HepG2 (cell line): ENCODE measurements around the gene RMRP. TPM values are rescaled to one million over a fixed set of nuclear protein-coding genes. Genes with fewer than 3 reads are reported as not detected.

Experiments used
- BRD4 ChIP-seq: sonication (generic); formaldehyde crosslinking; IDR thresholded peaks from 2 replicates; pipeline ENCODE4 v1.4.0; 2020; ENCODE audit warnings: missing genetic modification reagents
- FOXP1 ChIP-seq, 2 experiments: fragments of 450-650 bp in 1 of 2; IDR thresholded peaks; 2 replicates each; pipeline ENCODE4 v1.6.1; 2017 to 2018; ENCODE audit warnings: antibody characterized with exemption in 1 of 2
- GATA4 ChIP-seq: sonication (generic); IDR thresholded peaks from 2 replicates; pipeline ENCODE4 v1.6.1; 2016; ENCODE audit warnings: antibody characterized with exemption, low read depth, borderline replicate concordance
- HES4 ChIP-seq: sonication (generic); formaldehyde crosslinking; IDR thresholded peaks from 2 replicates; pipeline ENCODE4 v1.9.0; 2021; ENCODE audit warnings: mild to moderate bottlenecking, missing genetic modification reagents, borderline replicate concordance
- HNRNPL ChIP-seq: fragments of 200-400 bp; formaldehyde crosslinking; IDR thresholded peaks from 2 replicates; pipeline ENCODE4 v1.6.1; 2017; ENCODE audit warnings: mild to moderate bottlenecking, low read depth, low read length
- HOXA9 ChIP-seq: sonication (generic); formaldehyde crosslinking; IDR thresholded peaks from 2 replicates; pipeline ENCODE4 v1.8.1; 2022; ENCODE audit warnings: missing genetic modification reagents, mild to moderate bottlenecking, moderate library complexity, borderline replicate concordance
- KDM1A ChIP-seq: IDR thresholded peaks from 2 replicates; pipeline ENCODE4 v1.6.1; 2016; ENCODE audit warnings: missing compliant biosample characterization
- KDM4B ChIP-seq: sonication (generic); formaldehyde crosslinking; IDR thresholded peaks from 2 replicates; pipeline ENCODE4 v1.4.0; 2020; ENCODE audit warnings: missing genetic modification reagents
- MED8 ChIP-seq: sonication (generic); formaldehyde crosslinking; IDR thresholded peaks from 2 replicates; pipeline ENCODE4 v1.8.1; 2023; ENCODE audit warnings: mild to moderate bottlenecking, missing genetic modification reagents; ENCODE audit not compliant: insufficient replicate concordance
- RXRA ChIP-seq: sonication (generic); formaldehyde crosslinking; IDR thresholded peaks from 2 replicates; pipeline ENCODE4 v1.5.1; 2020; ENCODE audit warnings: missing genetic modification reagents
- SALL1 ChIP-seq: sonication (generic); formaldehyde crosslinking; IDR thresholded peaks from 2 replicates; pipeline ENCODE4 v1.8.0; 2022; ENCODE audit warnings: mild to moderate bottlenecking, missing genetic modification reagents
- TCF7L2 ChIP-seq: IDR thresholded peaks from 2 replicates; pipeline ENCODE4 v1.6.1; 2011; ENCODE audit warnings: mild to moderate bottlenecking, low read depth, low read length, moderate library complexity
- THYN1 ChIP-seq: sonication (generic); formaldehyde crosslinking; IDR thresholded peaks from 2 replicates; pipeline ENCODE4 v1.8.1; 2023; ENCODE audit warnings: low read depth, mild to moderate bottlenecking, moderate library complexity, missing genetic modification reagents, borderline replicate concordance
- ZBTB20 ChIP-seq: sonication (generic); formaldehyde crosslinking; IDR thresholded peaks from 2 replicates; pipeline ENCODE4 v1.8.1; 2023; ENCODE audit warnings: missing genetic modification reagents, low read depth, mild to moderate bottlenecking, borderline replicate concordance
- ZFP41 ChIP-seq: sonication (generic); formaldehyde crosslinking; IDR thresholded peaks from 2 replicates; pipeline ENCODE4 v1.4.0; 2020; ENCODE audit warnings: mild to moderate bottlenecking, missing genetic modification reagents, borderline replicate concordance
- ZNF253 ChIP-seq: sonication (generic); formaldehyde crosslinking; IDR thresholded peaks from 2 replicates; pipeline ENCODE4 v1.8.0; 2022; ENCODE audit warnings: mild to moderate bottlenecking, missing genetic modification reagents, borderline replicate concordance
- ZNF546 ChIP-seq: sonication (generic); formaldehyde crosslinking; conservative IDR thresholded peaks from 2 replicates; pipeline ENCODE4 v1.8.1; 2023; ENCODE audit warnings: mild to moderate bottlenecking, missing genetic modification reagents
- ZNF607 ChIP-seq: sonication (generic); formaldehyde crosslinking; IDR thresholded peaks from 2 replicates; pipeline ENCODE4 v1.5.1; 2020; ENCODE audit warnings: missing genetic modification reagents, mild to moderate bottlenecking, borderline replicate concordance
- ZNF709 ChIP-seq: sonication (generic); formaldehyde crosslinking; IDR thresholded peaks from 2 replicates; pipeline ENCODE4 v1.5.0; 2020; ENCODE audit warnings: mild to moderate bottlenecking, missing genetic modification reagents
- ZNF720 ChIP-seq: sonication (generic); formaldehyde crosslinking; IDR thresholded peaks from 2 replicates; pipeline ENCODE4 v1.4.0; 2020; ENCODE audit warnings: missing genetic modification reagents
- ZSCAN21 ChIP-seq: sonication (generic); formaldehyde crosslinking; IDR thresholded peaks from 2 replicates; pipeline ENCODE4 v1.8.0; 2022; ENCODE audit warnings: mild to moderate bottlenecking, missing genetic modification reagents, moderate library complexity, borderline replicate concordance
- polyA plus RNA-seq, 8 experiments: library from polyadenylated mRNA; depleted of rRNA in 3 of 8; stranded (reverse) in 7 of 8; unstranded in 1 of 8; fragments of >200 nt; fragmentation: Illumina TruSeq in 4 of 8; extraction: Trizol in 4 of 8; gene quantifications; 2 replicates each; pipeline versions ENCODE4 v1.2.1 to v1.2.3, GENCODE V29; 2011 to 2016; ENCODE audit warnings: low read depth in 4 of 8, missing spikeins in 1 of 8, mixed read lengths in 1 of 8; ENCODE audit not compliant: insufficient read depth in 1 of 8
- total RNA-seq, 5 experiments: library from RNA; depleted of rRNA; stranded (reverse); fragments of >200 nt; fragmentation: Illumina TruSeq; extraction: Trizol; gene quantifications; 2 replicates each; pipeline ENCODE4 v1.2.3, GENCODE V29; 2016; ENCODE audit warnings: low read depth in 1 of 5
- TF ChIP-seq, protein P1 (sequence below): sonication (generic); formaldehyde crosslinking; IDR thresholded peaks from 2 replicates; pipeline ENCODE4 v1.9.0; 2021; ENCODE audit warnings: missing genetic modification reagents, borderline replicate concordance
- TF ChIP-seq, protein P2 (sequence below): sonication (generic); formaldehyde crosslinking; IDR thresholded peaks from 2 replicates; pipeline ENCODE4 v1.4.0; 2020; ENCODE audit warnings: mild to moderate bottlenecking, missing genetic modification reagents
- TF ChIP-seq, protein P3 (sequence below): sonication (generic); formaldehyde crosslinking; IDR thresholded peaks from 2 replicates; pipeline ENCODE4 v1.5.0; 2020; ENCODE audit warnings: missing genetic modification reagents, mild to moderate bottlenecking, borderline replicate concordance
- TF ChIP-seq, protein P4 (sequence below): sonication (generic); formaldehyde crosslinking; IDR thresholded peaks from 2 replicates; pipeline ENCODE4 v1.5.0; 2020; ENCODE audit warnings: missing genetic modification reagents

RMRP gene
- total and polyA plus RNA-seq, 2 of the 13 experiments (the other 11 are each of a cell fraction or from before 2014, with no cell fraction given) = 51.4 to 4,025 TPM

DNA sequence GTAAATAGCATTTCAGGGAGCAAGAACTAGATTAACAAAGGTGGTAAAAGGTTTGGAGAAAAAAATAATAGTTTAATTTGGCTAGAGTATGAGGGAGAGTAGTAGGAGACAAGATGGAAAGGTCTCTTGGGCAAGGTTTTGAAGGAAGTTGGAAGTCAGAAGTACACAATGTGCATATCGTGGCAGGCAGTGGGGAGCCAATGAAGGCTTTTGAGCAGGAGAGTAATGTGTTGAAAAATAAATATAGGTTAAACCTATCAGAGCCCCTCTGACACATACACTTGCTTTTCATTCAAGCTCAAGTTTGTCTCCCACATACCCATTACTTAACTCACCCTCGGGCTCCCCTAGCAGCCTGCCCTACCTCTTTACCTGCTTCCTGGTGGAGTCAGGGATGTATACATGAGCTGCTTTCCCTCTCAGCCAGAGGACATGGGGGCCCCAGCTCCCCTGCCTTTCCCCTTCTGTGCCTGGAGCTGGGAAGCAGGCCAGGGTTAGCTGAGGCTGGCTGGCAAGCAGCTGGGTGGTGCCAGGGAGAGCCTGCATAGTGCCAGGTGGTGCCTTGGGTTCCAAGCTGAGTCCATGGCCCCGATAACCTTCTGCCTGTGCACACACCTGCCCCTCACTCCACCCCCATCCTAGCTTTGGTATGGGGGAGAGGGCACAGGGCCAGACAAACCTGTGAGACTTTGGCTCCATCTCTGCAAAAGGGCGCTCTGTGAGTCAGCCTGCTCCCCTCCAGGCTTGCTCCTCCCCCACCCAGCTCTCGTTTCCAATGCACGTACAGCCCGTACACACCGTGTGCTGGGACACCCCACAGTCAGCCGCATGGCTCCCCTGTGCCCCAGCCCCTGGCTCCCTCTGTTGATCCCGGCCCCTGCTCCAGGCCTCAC, 15.6 kb upstream of the RMRP start, which contains the start of gene CA9 (continued):
- TF ChIP-seq, protein P1, sequence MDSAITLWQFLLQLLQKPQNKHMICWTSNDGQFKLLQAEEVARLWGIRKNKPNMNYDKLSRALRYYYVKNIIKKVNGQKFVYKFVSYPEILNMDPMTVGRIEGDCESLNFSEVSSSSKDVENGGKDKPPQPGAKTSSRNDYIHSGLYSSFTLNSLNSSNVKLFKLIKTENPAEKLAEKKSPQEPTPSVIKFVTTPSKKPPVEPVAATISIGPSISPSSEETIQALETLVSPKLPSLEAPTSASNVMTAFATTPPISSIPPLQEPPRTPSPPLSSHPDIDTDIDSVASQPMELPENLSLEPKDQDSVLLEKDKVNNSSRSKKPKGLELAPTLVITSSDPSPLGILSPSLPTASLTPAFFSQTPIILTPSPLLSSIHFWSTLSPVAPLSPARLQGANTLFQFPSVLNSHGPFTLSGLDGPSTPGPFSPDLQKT = no peak
- TF ChIP-seq KDM1A (CRISPR knock-in tag) (no peak), KDM4B (no peak), THYN1 (CRISPR knock-in tag) (no peak), MED8 (CRISPR knock-in tag) (no peak), GATA4 (no peak), FOXP1 (IDR thresholded peaks at IDR 0.05) (no peak), FOXP1 (CRISPR knock-in tag; IDR thresholded peaks at IDR 0.05) (no peak), ZFP41 (CRISPR knock-in tag) (no peak), ZNF607 (CRISPR knock-in tag) (no peak), RXRA (CRISPR knock-in tag) (peak; percentile 49; the same call in 1 of the 2 replicates), HOXA9 (no peak), SALL1 (CRISPR knock-in tag) (peak; percentile 48; the same call in 1 of the 2 replicates), HNRNPL (peak; percentile 89), ZBTB20 (CRISPR knock-in tag) (0 out of 2 replicates have a peak, but pooled peaks have one; percentile 27), ZNF546 (no peak), TCF7L2 (no peak), BRD4 (CRISPR knock-in tag) (0 out of 2 replicates have a peak, but pooled peaks have one; percentile 61), HES4 (CRISPR knock-in tag) (no peak), ZSCAN21 (peak; percentile 39; the same call in 1 of the 2 replicates), ZNF720 (CRISPR knock-in tag) (no peak), ZNF253 (CRISPR knock-in tag) (no peak), ZNF709 (CRISPR knock-in tag) (no peak)
- TF ChIP-seq, protein P2, sequence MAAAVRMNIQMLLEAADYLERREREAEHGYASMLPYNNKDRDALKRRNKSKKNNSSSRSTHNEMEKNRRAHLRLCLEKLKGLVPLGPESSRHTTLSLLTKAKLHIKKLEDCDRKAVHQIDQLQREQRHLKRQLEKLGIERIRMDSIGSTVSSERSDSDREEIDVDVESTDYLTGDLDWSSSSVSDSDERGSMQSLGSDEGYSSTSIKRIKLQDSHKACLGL (CRISPR knock-in tag) = peak; percentile 40; the same call in 1 of the 2 replicates
- TF ChIP-seq, protein P3, sequence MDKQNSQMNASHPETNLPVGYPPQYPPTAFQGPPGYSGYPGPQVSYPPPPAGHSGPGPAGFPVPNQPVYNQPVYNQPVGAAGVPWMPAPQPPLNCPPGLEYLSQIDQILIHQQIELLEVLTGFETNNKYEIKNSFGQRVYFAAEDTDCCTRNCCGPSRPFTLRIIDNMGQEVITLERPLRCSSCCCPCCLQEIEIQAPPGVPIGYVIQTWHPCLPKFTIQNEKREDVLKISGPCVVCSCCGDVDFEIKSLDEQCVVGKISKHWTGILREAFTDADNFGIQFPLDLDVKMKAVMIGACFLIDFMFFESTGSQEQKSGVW (CRISPR knock-in tag) = no peak
- TF ChIP-seq, protein P4, sequence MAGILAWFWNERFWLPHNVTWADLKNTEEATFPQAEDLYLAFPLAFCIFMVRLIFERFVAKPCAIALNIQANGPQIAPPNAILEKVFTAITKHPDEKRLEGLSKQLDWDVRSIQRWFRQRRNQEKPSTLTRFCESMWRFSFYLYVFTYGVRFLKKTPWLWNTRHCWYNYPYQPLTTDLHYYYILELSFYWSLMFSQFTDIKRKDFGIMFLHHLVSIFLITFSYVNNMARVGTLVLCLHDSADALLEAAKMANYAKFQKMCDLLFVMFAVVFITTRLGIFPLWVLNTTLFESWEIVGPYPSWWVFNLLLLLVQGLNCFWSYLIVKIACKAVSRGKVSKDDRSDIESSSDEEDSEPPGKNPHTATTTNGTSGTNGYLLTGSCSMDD (CRISPR knock-in tag) = no peak
